Measurements from ENCODE around the gene TMEM222. TPM values are rescaled to one million over a fixed set of nuclear protein-coding genes. Genes with fewer than 3 reads are reported as not detected.

The TMEM222 gene
- total and polyA plus RNA-seq, 10 of the 15 experiments (the other 5 are each of a cell fraction or from before 2014, with no cell fraction given), result 3.8 to 43.5 (median 35.4) TPM

GRCh38 chr1:27339213-27339612 lies 17.2 kb downstream of the TMEM222 start:
- ATAC-seq (no peak), FAIRE-seq (no peak), DNase-seq (ENCODE audit: low read depth, low spot score) (no peak)
- Histone ChIP-seq H3K9me3 (replicated peaks; ENCODE audit: control insufficient read depth, insufficient read depth, low read length) (no peaks in the 10 kb centered on the region), H3K4me2 (ENCODE audit: control insufficient read depth, insufficient read depth) (no peak overlapping the region), H3K4me3 (no peak overlapping the region), H4K20me1 (ENCODE audit: control insufficient read depth, insufficient read depth) (no peaks in the 10 kb centered on the region), H3K79me2 (ENCODE audit: control insufficient read depth, insufficient read depth, low read length) (peaks cover 5% of the 10 kb centered on the region), H3K9ac (ENCODE audit: control insufficient read depth, insufficient read depth, low read length) (no peak overlapping the region), H2AFZ (ENCODE audit: control insufficient read depth, low read depth, low read length) (no peak overlapping the region), H3K36me3 (ENCODE audit: control insufficient read depth in 2 of 2, insufficient read depth in 2 of 2, low read length in 1 of 2) (peaks cover 3 to 10% of the 10 kb centered on the region in 2 experiments; a peak in 3 of 4 replicates), H3K4me1 (ENCODE audit: control insufficient read depth, insufficient read depth, low read length) (peaks cover 33% of the 10 kb centered on the region), H3K27me3 (replicated peaks in 1 of 2; ENCODE audit: control insufficient read depth in 2 of 2, insufficient read depth in 2 of 2, low read length in 1 of 2) (no peaks in the 10 kb centered on the region), H3K27ac (ENCODE audit: control insufficient read depth, insufficient read depth) (no peak overlapping the region)
- SMC1A ChIA-PET (ENCODE audit: uncharacterized antibody, unreplicated experiment), result no interaction called here
- CTCF ChIA-PET, result interaction anchor here (0.8 to 1.1 kb wide), 2 partner anchors 12 to 49 kb away, joined by 3 to 5 read pairs; no protein-coding TSS in a partner anchor
- intact Hi-C loops (cut with micrococcal nuclease; ENCODE audit: unreplicated experiment), result no loop called here
- POLR2A ChIA-PET, result interaction anchor here (1.1 kb wide), 1 partner anchor 17 kb away, joined by 3 read pairs; no protein-coding TSS in a partner anchor
- RAD21 ChIA-PET (ENCODE audit: unreplicated experiment), result no interaction called here
- BruUV-seq (replicated peaks), result no TSS peak
- 62% methylated on average over 5 of the region's 5 CpGs for WGBS (ENCODE audit: insufficient coverage, insufficient replicate concordance, low lambda C conversion rate, missing lambda C conversion rate)
- no peak for TF ChIP-seq SKIL (IDR thresholded peaks at IDR 0.05; ENCODE audit: low read depth, poor library complexity, severe bottlenecking)
- TF ChIP-seq DPF2 (IDR thresholded peaks at IDR 0.05), result no peak
- TF ChIP-seq, protein P1, sequence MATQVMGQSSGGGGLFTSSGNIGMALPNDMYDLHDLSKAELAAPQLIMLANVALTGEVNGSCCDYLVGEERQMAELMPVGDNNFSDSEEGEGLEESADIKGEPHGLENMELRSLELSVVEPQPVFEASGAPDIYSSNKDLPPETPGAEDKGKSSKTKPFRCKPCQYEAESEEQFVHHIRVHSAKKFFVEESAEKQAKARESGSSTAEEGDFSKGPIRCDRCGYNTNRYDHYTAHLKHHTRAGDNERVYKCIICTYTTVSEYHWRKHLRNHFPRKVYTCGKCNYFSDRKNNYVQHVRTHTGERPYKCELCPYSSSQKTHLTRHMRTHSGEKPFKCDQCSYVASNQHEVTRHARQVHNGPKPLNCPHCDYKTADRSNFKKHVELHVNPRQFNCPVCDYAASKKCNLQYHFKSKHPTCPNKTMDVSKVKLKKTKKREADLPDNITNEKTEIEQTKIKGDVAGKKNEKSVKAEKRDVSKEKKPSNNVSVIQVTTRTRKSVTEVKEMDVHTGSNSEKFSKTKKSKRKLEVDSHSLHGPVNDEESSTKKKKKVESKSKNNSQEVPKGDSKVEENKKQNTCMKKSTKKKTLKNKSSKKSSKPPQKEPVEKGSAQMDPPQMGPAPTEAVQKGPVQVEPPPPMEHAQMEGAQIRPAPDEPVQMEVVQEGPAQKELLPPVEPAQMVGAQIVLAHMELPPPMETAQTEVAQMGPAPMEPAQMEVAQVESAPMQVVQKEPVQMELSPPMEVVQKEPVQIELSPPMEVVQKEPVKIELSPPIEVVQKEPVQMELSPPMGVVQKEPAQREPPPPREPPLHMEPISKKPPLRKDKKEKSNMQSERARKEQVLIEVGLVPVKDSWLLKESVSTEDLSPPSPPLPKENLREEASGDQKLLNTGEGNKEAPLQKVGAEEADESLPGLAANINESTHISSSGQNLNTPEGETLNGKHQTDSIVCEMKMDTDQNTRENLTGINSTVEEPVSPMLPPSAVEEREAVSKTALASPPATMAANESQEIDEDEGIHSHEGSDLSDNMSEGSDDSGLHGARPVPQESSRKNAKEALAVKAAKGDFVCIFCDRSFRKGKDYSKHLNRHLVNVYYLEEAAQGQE (IDR thresholded peaks at IDR 0.05; ENCODE audit: low read depth, low read length), result no peak
- TF ChIP-seq, protein P2, sequence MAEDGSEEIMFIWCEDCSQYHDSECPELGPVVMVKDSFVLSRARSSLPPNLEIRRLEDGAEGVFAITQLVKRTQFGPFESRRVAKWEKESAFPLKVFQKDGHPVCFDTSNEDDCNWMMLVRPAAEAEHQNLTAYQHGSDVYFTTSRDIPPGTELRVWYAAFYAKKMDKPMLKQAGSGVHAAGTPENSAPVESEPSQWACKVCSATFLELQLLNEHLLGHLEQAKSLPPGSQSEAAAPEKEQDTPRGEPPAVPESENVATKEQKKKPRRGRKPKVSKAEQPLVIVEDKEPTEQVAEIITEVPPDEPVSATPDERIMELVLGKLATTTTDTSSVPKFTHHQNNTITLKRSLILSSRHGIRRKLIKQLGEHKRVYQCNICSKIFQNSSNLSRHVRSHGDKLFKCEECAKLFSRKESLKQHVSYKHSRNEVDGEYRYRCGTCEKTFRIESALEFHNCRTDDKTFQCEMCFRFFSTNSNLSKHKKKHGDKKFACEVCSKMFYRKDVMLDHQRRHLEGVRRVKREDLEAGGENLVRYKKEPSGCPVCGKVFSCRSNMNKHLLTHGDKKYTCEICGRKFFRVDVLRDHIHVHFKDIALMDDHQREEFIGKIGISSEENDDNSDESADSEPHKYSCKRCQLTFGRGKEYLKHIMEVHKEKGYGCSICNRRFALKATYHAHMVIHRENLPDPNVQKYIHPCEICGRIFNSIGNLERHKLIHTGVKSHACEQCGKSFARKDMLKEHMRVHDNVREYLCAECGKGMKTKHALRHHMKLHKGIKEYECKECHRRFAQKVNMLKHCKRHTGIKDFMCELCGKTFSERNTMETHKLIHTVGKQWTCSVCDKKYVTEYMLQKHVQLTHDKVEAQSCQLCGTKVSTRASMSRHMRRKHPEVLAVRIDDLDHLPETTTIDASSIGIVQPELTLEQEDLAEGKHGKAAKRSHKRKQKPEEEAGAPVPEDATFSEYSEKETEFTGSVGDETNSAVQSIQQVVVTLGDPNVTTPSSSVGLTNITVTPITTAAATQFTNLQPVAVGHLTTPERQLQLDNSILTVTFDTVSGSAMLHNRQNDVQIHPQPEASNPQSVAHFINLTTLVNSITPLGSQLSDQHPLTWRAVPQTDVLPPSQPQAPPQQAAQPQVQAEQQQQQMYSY (CRISPR knock-in tag; IDR thresholded peaks at IDR 0.05), result no peak
- no peak for TF ChIP-seq GATAD2B (conservative IDR thresholded peaks at IDR 0.05; ENCODE audit: low read depth)
- no peak for TF ChIP-seq BCL11A (IDR thresholded peaks at IDR 0.05; ENCODE audit: low read depth, low read length)
- TF ChIP-seq, protein P3, sequence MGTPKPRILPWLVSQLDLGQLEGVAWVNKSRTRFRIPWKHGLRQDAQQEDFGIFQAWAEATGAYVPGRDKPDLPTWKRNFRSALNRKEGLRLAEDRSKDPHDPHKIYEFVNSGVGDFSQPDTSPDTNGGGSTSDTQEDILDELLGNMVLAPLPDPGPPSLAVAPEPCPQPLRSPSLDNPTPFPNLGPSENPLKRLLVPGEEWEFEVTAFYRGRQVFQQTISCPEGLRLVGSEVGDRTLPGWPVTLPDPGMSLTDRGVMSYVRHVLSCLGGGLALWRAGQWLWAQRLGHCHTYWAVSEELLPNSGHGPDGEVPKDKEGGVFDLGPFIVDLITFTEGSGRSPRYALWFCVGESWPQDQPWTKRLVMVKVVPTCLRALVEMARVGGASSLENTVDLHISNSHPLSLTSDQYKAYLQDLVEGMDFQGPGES (IDR thresholded peaks at IDR 0.05), result no peak
- in situ Hi-C loops (cut with MboI), result no loop called here

Data from GM12878 (cell line).